Measurements from ENCODE around the gene TNFRSF19. TPM values are rescaled to one million over a fixed set of nuclear protein-coding genes. Genes with fewer than 3 reads are reported as not detected.

The TNFRSF19 gene
- total RNA-seq, 1 experiment from 2014 or later, result 0.24 TPM

GRCh38 chr13:23563085-23563845 lies 6.9 kb upstream of the TNFRSF19 start:
- Histone ChIP-seq H3K79me2 (ENCODE audit: low read depth) (no peaks in the 10 kb centered on the region), H3F3A (ENCODE audit: insufficient read depth, low read depth) (peaks cover 5% of the 10 kb centered on the region; the same call in 1 of the 2 replicates), H3K9me3 (ENCODE audit: insufficient read depth, low read depth) (no peaks in the 10 kb centered on the region), H3K4me3 (no peak overlapping the region), H3K4me2 (no peak overlapping the region), H3K9me2 (ENCODE audit: insufficient read depth) (no peaks in the 10 kb centered on the region), H3K27me3 (ENCODE audit: insufficient read depth, low read depth) (no peaks in the 10 kb centered on the region), H4K20me1 (ENCODE audit: insufficient read depth) (no peaks in the 10 kb centered on the region), H3K27ac (no peak overlapping the region), H3K4me1 (replicated peaks; ENCODE audit: insufficient read depth) (peaks cover 9% of the 10 kb centered on the region; the same call in 1 of the 2 replicates), H2AFZ (no peak overlapping the region), H3K36me3 (ENCODE audit: low read depth) (no peaks in the 10 kb centered on the region)
- no peak for DNase-seq
- intact Hi-C loops (cut with micrococcal nuclease; ENCODE audit: unreplicated experiment), result no loop called here
- CTCF ChIA-PET, result no interaction called here
- no peak for TF ChIP-seq CTCF (conservative IDR thresholded peaks at IDR 0.05)
- no peak for TF ChIP-seq EZH2 (IDR thresholded peaks at IDR 0.05; ENCODE audit: low read depth)
- POLR2A ChIA-PET (ENCODE audit: unreplicated experiment), result interaction anchor here (0.6 kb wide), 1 partner anchor 43 kb away, joined by 9 read pairs; no protein-coding TSS in a partner anchor
- no TSS peak for BruUV-seq (replicated peaks)

- no peaks in the 10 kb centered on the region for H3K79me2 ChIP-seq (ENCODE audit: low read depth)
- DNase-seq, result no peak
- no peaks in the 10 kb centered on the region for H3F3A ChIP-seq (ENCODE audit: insufficient read depth, low read depth)
- H3K36me3 ChIP-seq (ENCODE audit: low read depth), result no peaks in the 10 kb centered on the region
- H3K27me3 ChIP-seq (ENCODE audit: insufficient read depth, low read depth), result 0 out of 2 replicates have a peak, but pooled peaks cover 8% of the 10 kb centered on the region
- H2AFZ ChIP-seq, result no peak overlapping the region
- no peak overlapping the region for H3K4me2 ChIP-seq
- H3K4me1 ChIP-seq (replicated peaks; ENCODE audit: insufficient read depth), result no peaks in the 10 kb centered on the region
- POLR2A ChIA-PET (ENCODE audit: unreplicated experiment), result no interaction called here
- TF ChIP-seq CTCF (conservative IDR thresholded peaks at IDR 0.05) (no peak), EZH2 (IDR thresholded peaks at IDR 0.05; ENCODE audit: low read depth) (no peak)
- H3K9me2 ChIP-seq (ENCODE audit: insufficient read depth), result no peaks in the 10 kb centered on the region
- no peaks in the 10 kb centered on the region for H4K20me1 ChIP-seq (ENCODE audit: insufficient read depth)
- H3K4me3 ChIP-seq, result no peak overlapping the region
- CTCF ChIA-PET, result no interaction called here
- intact Hi-C loops (cut with micrococcal nuclease; ENCODE audit: unreplicated experiment), result no loop called here
- no peak overlapping the region for H3K27ac ChIP-seq
- no TSS peak for BruUV-seq (replicated peaks)
- no peaks in the 10 kb centered on the region for H3K9me3 ChIP-seq (ENCODE audit: insufficient read depth, low read depth)
These were observed 2.2 kb upstream of the TNFRSF19 start for GRCh38 chr13:23567906-23568460.

DNA sequence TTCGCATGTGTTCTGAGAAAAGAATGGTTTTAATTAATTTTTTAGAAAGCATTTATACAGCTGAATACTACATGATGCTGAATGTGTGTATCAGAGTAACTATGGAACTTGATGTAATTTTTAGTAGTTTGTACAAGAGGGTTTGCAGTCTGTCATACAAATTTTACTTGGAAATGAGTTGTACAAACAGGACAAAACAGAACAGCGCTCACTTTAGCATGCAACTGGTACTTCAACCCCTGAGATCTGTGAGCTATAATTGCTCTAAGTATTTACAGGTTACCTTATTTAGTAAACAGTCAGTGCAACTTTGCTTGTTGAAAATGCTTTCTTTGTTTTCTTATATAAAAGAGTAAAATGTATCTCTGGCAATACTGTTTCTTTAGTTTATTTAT lies 706 bp downstream of the TNFRSF19 start:
- H3K79me2 ChIP-seq (ENCODE audit: low read depth), result no peaks in the 10 kb centered on the region
- H4K20me1 ChIP-seq (ENCODE audit: insufficient read depth), result no peaks in the 10 kb centered on the region
- H2AFZ ChIP-seq, result no peak overlapping the region
- no peak overlapping the region for H3K4me3 ChIP-seq
- TF ChIP-seq CTCF (conservative IDR thresholded peaks at IDR 0.05), result no peak
- no peak for TF ChIP-seq EZH2 (IDR thresholded peaks at IDR 0.05; ENCODE audit: low read depth)
- no peaks in the 10 kb centered on the region for H3F3A ChIP-seq (ENCODE audit: insufficient read depth, low read depth)
- H3K36me3 ChIP-seq (ENCODE audit: low read depth), result no peaks in the 10 kb centered on the region
- no peak overlapping the region for H3K27ac ChIP-seq
- H3K4me1 ChIP-seq (replicated peaks; ENCODE audit: insufficient read depth), result no peaks in the 10 kb centered on the region
- no peak overlapping the region for H3K4me2 ChIP-seq
- H3K9me3 ChIP-seq (ENCODE audit: insufficient read depth, low read depth), result no peaks in the 10 kb centered on the region
- ChIA-PET POLR2A (ENCODE audit: unreplicated experiment) (no interaction called here), CTCF (no interaction called here)
- no peak for DNase-seq
- H3K27me3 ChIP-seq (ENCODE audit: insufficient read depth, low read depth), result 0 out of 2 replicates have a peak, but pooled peaks cover 8% of the 10 kb centered on the region
- intact Hi-C loops (cut with micrococcal nuclease; ENCODE audit: unreplicated experiment), result loop anchor here (10.0 kb wide), 1 partner anchor 294 kb away; no protein-coding TSS in a partner anchor
- BruUV-seq (replicated peaks), result no TSS peak
- no peaks in the 10 kb centered on the region for H3K9me2 ChIP-seq (ENCODE audit: insufficient read depth)

Measured in PC-9 (cell line).